GM18867 (cell line): ENCODE results near the gene RUFY1.

ENCODE experiments used
- ATAC-seq: cut with Tn5 transposase; IDR thresholded peaks from one replicate; pipeline ENCODE4 v1.9.1; 2021; ENCODE audit warnings: mild to moderate bottlenecking, moderate library complexity; ENCODE audit not compliant: unreplicated experiment

Gene RUFY1

DNA sequence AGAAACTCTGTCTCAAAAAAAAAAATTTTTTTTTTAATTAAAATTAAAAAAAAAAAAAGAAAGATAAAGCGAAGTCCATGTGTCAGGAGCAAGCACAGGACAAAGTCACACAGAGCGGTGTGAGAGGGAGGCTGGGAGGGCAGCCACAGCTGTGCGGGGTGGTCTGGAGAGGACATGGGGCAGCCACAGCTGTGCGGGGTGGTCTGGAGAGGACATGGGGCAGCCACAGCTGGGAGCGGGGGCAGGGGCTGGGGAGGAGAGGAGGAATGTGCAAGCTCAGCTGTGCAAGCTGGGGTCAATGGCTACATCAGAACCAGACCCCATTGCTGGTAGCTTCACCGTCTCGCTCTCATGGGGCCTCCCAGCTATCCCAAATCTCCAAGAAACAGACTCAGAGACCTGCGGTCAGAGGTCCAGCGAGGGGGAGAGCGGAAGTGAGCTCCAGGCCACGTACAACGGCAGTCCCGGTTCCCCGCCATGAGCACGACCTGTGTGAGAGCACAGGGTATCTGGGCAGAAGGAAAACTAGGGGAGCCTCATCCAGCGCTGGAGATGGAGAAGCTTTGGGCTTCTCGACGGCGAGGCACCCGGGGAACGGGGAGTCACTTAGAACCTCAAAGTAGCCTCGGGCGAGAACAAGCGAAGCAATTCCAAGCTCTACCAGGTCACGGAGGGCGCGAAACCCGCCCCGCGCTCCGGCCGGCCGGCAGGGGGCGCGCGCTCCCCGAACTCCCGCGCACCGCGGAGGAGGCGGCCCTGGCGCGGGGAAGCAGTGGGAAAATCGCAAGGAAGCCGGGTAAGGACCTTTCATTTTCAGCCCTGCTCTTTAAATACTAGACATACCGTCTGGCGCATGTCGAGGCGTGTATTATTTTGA is 107.2 kb downstream of the RUFY1 start:
- ATAC-seq = peak; percentile 89

DNA sequence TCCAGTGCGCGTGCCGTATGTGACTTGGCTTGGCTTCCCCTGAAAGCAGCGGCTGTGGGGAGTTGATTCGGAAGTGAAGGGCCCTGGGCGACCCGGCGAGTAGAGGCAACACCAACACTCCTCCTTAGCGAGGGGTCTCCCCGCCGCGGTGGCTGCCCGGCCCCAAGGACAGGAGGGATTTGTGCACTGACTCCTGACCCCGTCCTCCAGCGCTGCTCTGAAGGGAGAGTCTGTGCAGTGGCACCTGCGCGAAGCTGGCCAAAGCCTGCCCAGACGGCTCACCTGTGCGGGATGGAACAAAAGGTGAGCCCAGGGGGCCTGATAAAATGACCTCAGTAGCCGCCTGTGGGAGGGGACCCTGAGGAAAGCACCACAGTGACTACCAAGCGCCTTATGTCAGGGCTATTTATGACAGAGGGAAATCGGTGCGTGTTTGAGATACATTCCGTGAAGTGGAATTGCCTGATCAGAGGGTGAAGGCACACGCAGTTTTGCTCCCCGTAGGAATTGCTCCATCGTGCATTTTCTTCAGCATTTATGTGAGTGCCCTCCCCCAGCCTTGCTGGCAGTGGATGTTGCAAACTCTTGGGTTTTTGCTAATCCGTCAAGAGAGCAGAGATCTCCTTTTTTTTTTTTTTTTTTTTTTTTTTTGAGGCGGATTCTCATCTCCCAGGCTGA is 108.0 kb downstream of the RUFY1 start:
- peak; percentile 60 for ATAC-seq
